GM21390 (cell line): ENCODE data around the gene SIRT1.
"Not testable (repeated sequence)": the region's sequence is repeated elsewhere in the genome, so short reads cannot be mapped to it uniquely, and the experiment has no call there.

Source experiments
- ATAC-seq: cut with Tn5 transposase; IDR thresholded peaks from one replicate; pipeline ENCODE4 v1.9.1; 2021; ENCODE audit not compliant: unreplicated experiment

SIRT1 gene

DNA sequence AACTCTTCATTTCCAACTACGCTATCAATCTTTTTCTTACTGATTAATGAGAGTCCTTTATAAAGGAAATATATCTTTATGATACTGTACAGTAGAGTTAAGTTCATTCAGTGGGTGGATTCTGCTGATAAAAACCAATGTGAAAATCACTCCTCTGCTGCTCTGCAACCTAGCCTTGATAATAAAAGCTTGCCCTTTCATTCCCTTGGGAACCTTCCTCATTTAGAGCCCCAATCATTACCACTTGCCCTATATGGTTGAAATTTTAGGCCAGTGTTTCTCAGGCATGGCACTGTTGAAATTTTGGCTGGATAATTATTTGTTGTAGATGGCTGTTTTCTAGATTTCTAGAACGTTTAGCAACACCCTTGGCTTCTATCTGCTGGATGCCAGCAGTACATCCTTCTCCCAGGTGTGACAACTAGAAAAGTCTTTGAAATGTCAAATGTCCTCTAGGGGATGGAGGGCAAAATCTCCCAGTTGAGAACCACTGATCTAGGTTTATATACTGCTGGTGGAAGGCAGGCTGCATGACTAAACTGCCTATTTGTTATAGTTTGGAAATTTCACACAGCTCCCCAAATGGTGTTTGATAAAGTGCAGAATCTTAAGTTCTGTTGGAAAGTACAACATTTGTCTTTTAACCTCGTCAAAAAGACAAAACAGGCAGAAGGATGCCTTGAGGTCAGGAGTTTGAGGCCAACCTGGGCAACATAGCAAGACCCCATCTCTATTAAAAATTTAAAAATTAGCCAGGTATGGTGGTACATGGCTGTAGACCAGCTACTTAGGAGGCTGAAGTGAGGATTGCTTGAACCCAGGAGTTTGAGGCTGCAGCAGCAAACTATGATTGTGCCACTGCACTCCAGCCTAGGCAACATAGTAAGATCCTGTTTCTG lies 8.9 kb upstream of the SIRT1 start:
- no peak for ATAC-seq

DNA sequence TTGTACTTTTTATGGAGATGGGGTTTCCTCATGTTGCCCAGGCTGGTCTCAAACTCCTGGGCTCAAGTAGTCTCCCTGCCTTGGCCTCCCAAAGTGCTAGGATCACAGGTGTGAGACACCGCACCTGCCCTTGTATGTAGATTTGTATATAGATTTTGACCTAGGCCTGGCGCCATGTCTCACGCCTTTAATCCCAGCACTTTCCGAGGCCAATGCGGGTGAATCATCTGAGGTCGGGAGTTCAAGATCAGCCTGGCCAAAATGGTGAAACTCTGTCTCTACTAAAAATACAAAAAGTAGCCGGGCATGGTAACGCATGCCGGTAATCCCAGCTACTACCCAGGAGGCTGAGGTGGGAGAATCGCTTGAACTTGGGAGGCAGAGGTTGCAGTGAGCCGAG lies 7.0 kb upstream of the SIRT1 start:
- ATAC-seq, result not testable (repeated sequence)

DNA sequence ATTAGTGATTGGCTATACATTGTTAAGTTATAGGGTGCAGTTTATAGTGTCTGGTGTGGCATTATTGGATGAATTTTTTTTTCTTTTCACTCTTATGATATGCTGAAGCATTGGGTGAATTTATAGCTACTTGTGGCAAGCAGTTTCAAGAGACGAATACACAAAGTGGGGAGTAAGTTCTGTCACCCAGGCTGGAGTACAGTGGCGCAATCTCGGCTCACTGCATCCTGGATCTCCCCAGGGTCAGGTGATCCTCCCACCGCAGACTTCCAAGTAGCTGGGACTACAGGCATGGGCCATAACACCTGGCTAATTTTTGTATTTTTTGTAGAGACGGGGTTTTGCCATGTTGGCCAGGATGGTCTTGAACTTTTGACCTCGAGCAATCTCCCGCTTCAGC lies 6.3 kb upstream of the SIRT1 start:
- ATAC-seq, result no peak

DNA sequence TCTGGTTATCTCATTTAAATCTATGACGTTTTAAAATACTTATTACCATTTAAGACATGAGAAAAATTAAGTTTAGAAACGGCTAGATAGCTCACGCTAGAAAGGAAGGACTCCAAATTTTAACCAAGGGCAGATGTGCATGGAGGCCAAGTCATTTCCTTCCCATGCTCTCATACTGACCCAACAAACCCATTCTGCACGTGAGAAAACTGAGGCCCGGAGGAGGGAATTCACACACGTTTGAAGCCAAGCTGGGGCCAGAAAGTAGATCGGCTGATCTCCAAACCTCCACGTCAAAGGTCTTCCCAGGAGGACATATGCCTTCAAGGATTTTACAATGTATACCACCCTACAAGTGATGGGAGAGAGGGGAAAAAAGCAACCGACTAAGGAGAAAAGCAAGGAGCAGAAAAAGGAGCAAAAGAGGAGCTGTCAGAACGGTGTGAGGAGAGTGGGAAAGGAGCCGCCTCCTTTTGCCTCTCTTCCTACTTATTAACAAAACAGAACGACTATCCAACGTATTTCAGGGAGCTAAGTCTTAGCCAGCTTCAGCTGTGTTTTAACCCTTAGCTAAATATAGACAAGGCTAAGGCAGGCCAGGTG lies 645 bp upstream of the SIRT1 start:
- ATAC-seq, result no peak

DNA sequence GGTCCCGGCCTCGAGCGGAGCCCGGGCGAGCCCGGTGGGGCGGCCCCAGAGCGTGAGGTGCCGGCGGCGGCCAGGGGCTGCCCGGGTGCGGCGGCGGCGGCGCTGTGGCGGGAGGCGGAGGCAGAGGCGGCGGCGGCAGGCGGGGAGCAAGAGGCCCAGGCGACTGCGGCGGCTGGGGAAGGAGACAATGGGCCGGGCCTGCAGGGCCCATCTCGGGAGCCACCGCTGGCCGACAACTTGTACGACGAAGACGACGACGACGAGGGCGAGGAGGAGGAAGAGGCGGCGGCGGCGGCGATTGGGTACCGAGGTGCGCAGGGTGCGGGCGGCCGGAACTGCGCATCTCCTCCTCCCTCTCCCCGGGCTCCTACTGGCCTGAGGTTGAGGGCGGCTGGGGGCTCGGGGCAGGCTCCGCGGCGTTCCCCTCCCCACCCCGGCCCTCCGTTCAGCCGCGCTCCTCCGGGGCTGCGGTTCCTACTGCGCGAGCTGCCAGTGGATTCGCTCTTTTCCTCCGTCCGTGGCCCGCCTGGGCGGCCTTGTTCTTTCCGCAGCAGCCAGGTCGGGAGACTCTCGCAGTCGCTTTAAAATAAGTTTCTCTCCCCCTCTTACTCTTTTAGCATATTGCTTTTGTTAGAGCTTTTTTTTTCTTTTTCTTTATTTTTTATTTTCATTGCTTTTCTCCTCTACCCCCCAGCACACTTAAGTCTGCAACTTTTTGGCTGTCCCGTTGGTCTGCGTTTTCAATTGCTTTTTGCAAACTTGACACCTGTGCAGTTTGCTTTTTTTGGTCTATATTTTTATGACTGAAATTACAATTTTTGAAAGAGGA lies 600 bp downstream of the SIRT1 start:
- ATAC-seq, result peak; percentile 57

DNA sequence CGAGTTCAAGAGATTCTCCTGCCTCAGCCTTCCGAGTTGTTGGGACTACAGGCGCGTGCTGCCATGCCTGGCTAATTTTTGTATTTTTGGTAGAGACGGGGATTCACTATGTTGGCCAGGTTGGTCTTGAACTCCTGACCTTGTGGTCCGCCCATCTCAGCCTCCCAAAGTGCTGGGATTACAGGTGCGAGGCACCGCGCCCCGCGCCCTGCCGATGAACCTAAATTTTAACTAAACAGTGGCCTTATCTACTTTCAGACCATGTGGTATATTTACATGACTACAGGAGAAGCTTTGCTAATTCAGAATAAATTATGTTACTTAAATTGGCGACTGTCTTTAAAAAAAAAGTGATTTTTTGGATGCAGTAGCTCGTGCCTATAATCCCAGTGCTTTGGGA lies 9.2 kb downstream of the SIRT1 start:
- no peak for ATAC-seq

DNA sequence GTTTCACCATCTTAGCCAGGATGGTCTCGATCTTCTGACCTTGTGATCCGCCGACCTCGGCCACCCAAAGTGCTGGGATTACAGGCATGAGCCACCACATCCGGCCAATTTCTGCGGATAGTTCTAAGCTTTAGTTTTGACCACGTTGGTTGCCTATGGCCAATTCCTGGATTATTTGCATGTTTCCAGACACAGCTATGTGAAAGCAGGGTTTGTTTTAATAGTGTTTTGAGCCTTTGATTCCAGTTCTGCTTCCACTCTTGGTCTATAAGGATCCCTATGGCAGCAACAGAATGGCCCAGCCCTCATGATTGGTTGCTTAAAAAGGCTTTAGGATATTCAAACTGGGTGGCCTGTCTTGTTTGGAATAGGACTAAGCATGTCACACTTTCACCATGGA lies 19.1 kb downstream of the SIRT1 start:
- no peak for ATAC-seq

DNA sequence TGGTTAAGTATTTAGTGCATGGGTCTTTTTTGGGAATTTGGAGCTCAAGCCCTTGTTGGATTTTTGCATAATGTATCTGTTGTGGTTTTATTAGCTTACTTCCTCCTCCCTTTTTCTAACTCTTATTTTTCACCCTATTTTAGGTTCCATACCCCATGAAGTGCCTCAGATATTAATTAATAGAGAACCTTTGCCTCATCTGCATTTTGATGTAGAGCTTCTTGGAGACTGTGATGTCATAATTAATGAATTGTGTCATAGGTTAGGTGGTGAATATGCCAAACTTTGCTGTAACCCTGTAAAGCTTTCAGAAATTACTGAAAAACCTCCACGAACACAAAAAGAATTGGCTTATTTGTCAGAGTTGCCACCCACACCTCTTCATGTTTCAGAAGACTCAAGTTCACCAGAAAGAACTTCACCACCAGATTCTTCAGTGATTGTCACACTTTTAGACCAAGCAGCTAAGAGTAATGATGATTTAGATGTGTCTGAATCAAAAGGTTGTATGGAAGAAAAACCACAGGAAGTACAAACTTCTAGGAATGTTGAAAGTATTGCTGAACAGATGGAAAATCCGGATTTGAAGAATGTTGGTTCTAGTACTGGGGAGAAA lies 28.0 kb downstream of the SIRT1 start:
- ATAC-seq, result no peak

DNA sequence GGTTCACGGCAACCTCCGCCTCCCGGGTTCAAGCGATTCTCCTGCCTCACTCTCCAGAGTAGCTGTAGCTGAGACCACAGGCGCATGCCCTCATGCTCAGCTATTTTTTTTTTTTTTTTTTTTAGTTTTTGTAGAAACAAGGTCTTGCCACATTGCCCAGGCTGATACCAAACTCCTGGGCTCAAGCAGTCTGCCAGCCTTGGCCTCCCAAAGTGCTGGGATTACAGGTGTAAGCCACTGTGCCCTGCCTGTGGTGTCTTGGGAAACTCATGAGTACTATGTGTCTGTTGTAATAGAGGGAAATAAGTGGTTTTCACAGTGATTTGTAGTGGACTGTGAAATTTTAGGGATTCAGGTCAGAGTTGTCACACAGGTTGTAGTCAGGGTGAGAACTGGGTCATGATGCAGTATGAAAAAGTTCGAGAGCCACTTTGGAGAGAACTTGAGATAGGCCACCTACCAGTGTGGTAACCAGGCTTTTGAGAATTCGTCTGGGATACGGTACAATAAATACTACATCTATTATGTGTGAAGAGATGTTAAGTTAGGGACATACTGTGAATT lies 30.4 kb downstream of the SIRT1 start:
- ATAC-seq, result no peak

DNA sequence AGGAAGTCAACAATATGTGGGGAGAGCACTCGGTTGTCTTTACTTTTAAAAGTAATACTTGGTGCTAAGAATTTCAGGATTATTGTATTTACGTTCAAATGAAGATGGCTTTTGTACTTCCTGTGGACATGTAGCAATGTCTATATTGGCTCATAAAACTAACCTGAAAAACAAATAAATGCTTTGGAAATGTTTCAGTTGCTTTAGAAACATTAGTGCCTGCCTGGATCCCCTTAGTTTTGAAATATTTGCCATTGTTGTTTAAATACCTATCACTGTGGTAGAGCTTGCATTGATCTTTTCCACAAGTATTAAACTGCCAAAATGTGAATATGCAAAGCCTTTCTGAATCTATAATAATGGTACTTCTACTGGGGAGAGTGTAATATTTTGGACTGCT lies 32.7 kb downstream of the SIRT1 start:
- ATAC-seq, result no peak

DNA sequence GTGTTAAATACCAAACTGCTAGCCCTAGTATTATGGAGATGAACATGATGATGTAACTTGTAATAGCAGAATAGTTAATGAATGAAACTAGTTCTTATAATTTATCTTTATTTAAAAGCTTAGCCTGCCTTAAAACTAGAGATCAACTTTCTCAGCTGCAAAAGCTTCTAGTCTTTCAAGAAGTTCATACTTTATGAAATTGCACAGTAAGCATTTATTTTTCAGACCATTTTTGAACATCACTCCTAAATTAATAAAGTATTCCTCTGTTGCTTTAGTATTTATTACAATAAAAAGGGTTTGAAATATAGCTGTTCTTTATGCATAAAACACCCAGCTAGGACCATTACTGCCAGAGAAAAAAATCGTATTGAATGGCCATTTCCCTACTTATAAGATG lies 33.2 kb downstream of the SIRT1 start:
- no peak for ATAC-seq

DNA sequence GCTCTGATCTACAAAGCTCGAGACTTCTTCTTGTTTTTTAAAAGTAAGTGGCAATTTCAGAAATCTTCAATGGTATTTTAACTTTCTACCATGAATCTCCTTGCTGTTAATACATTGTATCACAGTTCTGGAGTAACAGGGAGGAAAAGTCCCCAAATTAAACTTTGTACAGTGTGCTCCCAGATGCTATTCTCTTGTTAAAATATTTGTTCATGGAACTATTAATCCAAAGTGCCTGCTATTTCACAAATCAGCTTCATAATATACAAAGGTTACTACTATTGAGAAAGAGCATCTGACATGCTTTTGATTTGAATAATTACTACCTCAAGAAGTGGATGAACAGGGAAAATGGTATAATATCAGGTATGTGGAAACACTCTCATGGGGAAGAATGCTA lies 36.6 kb downstream of the SIRT1 start:
- no peak for ATAC-seq

DNA sequence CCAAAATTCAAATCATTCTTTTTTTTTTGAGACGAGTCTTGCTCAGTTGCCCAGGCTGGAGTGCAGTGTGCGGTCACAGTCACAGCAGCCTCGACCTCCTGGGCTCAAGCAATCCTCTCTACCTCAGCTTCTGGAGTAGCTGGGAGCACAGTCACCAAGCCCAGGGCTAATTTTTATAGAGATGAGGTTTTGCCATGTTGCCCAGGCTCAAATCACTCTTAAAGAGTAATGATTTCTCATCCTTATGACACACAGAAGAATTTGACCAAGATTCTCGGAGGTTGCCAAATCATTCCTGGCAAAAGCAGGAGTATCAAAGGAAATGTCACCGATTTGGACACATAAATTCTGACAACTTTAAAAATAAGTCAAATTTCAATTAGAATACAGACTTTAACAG lies 39.1 kb downstream of the SIRT1 start:
- no peak for ATAC-seq

DNA sequence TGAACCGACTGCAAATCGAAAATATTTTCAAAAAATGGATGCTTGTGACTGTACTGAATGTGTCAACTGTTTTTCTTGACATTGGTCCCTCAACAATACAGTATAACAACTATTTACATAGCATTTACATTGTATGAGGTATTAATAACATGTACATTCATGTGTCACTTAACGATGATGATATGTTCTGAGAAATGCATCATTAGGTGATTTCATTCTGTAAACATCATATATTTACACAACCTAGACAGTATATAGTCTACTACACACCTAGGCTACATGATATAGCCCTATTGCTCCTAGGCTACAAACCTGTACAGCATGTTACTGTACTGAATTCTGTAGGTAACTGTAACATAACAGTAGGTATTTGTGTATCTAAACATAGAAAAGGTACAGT lies 39.7 kb downstream of the SIRT1 start:
- ATAC-seq, result no peak

DNA sequence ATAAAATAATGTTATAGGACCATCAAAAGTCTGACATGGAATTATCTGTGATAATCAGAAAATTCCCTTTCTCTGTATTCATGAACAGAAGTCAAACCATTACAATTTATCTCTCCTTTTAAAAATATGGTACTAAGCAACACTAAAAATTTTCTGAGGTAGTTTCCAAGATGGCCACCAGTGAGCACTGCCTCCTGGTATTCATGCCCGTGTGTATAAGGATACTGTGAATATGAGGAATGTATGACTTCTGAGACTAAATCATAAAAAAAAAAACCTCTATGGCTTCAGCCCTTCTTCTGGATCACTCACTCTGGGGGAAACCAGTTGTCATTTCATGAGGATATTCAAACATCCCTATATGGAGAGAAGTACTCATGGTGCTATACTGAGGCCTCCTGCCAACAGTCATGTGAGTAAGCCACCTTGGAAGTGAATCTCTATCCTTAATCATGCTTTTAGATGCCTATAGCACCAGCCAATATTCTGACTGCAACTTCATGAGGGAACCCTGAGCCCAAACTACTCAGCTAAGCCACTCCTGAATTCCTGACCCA lies 41.1 kb downstream of the SIRT1 start:
- ATAC-seq, result no peak

DNA sequence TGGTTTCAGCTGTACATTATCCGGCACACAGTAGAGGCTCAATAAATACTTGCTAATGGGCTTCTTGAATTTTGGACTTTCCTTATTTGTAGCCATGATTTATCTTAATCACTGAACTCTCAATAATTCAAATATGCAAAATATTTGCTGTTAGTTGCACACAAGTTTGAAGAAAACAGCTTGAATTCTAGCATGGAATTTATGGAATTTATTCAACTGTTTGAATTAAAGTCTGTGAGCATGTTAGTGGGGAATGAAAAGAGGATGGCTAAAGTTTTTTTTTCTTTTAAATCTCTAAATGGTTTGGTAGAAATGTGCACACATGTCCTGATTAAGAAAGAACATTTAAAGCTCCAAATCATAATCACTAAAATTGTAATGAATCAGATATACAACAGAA lies 42.5 kb downstream of the SIRT1 start:
- no peak for ATAC-seq

DNA sequence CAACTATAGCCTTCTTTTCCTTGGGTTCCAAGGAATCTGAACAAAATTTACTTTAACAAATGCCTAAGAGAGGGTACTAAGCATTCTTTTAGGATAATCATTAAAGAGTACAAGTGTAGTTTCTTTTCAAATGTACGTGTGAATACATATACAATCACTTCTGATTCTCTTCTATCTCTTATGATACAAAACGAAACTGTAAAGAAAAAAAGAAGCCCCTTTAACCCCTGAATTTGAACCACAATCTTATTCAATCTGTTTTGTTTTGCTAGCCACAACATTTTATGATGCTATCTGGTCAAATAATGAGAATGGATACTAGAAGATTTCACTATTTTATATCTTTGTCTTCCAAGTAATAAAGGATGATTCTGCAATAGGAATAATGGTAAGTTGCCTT lies 48.7 kb downstream of the SIRT1 start:
- no peak for ATAC-seq

DNA sequence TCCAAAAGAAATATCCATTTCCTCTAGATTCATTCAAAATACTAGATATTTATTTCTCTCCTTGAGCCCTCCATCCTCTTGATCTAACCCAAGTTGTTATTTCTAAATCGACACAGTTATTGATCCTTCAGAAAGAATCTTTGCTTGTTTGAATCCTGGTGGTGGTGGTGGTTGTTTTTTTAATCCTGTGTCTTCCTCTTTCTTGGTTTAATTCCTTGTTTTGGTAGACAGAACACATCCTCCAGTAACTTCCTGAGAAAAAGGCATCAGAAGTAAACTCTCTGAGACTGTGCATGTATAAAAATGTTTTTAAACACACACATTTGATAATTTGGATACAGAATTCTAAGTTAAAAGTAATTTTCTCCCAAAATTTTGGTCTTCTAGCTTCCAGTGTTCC lies 49.9 kb downstream of the SIRT1 start:
- no peak for ATAC-seq

DNA sequence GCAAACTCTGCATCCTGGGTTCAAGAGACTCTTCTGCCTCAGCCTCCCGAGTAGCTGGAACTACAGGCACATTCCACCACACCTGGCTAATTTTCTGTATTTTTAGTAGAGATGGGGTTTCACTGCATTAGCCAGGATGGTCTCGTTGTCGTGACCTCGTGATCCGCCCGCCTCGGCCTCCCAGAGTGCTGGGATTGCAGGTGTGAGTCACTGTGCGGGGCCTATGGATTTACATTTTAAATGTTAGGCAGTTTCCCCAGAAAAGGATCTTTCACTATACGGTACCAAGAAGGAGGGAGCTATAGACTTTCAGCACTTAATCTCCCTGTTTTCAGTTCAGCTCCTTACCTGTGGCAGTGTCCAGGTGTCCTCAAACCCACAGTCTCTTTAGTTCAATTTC lies 50.8 kb downstream of the SIRT1 start:
- no peak for ATAC-seq

DNA sequence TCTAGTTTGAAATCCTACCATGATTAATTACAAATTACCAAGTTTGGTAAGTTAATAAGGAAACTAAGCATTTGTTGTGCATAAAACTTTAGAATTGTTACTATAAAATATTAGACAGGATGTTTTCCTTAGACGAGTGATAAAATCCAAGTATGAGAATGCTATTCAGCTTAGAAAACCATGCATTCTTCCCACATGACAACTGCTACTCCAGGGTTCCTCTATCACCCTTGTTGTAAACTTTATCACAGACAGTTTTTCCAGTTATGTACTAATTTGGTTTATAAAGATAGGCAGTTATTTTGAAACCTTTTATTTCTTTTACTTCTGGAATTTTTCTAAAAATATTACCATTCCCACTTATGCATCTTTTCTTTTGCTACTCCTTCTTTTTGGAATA lies 52.0 kb downstream of the SIRT1 start:
- ATAC-seq, result no peak

DNA sequence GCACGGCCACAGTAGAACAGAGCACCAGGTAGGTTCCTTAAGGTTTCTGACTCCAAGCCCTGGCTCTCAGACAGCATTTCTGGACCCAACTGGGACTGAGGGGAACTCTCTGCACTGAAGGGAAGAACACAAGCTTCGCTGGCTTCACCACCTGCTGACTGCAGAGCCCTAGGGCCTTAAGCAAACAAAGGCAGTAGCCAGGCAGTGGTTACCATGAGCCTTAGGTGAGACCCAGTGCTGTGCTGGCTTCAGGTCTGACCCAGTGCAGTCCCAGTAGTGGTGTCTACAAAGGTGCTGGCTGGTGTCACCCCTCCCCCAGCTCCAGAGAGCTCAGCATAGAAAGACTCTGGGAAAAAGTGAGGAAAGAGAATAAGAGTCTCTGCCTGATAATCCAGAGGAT lies 59.5 kb downstream of the SIRT1 start:
- ATAC-seq, result no peak
